ENCODE results near the gene CNDP2. TPM values are rescaled to one million over a fixed set of nuclear protein-coding genes. Genes with fewer than 3 reads are reported as not detected.

Gene CNDP2
- total and polyA plus RNA-seq, 2 experiments from 2014 or later: 95.7 to 135 TPM

DNA sequence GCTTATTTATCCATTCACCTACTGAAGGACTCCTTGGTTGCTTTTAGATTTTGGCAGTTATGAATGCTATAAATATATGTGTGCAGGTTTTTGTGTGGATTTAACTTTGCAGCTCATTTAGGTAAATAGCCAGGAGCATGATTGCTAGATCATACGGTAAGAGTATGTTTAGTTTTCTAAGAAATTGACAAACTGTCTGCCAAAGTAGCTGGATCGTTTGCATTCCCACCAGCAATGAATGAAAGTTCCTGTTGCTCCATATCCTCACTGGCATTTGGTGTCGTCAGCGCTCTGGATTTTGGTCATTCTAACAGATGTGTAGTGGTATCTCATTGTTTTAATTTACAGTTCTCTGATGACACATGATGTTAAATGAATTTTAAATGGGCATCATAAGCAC, 30.4 kb upstream of the CNDP2 start:
- H3K4me2 ChIP-seq: no peak overlapping the region
- TF ChIP-seq, protein P1, sequence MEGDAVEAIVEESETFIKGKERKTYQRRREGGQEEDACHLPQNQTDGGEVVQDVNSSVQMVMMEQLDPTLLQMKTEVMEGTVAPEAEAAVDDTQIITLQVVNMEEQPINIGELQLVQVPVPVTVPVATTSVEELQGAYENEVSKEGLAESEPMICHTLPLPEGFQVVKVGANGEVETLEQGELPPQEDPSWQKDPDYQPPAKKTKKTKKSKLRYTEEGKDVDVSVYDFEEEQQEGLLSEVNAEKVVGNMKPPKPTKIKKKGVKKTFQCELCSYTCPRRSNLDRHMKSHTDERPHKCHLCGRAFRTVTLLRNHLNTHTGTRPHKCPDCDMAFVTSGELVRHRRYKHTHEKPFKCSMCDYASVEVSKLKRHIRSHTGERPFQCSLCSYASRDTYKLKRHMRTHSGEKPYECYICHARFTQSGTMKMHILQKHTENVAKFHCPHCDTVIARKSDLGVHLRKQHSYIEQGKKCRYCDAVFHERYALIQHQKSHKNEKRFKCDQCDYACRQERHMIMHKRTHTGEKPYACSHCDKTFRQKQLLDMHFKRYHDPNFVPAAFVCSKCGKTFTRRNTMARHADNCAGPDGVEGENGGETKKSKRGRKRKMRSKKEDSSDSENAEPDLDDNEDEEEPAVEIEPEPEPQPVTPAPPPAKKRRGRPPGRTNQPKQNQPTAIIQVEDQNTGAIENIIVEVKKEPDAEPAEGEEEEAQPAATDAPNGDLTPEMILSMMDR (IDR thresholded peaks at IDR 0.05; ENCODE audit: poor library complexity): no peak
- TF ChIP-seq EZH2phosphoT487 (IDR thresholded peaks at IDR 0.05; ENCODE audit: low read depth, severe bottlenecking, unreplicated experiment): no peak
- no peak for TF ChIP-seq EZH2 (IDR thresholded peaks at IDR 0.05; ENCODE audit: borderline replicate concordance)
- no peaks in the 10 kb centered on the region for H3K27me3 ChIP-seq
- no peak overlapping the region for H3K4me3 ChIP-seq
- no peaks in the 10 kb centered on the region for H3K9me2 ChIP-seq (replicated peaks; ENCODE audit: insufficient read depth)
- no peaks in the 10 kb centered on the region for H3K79me2 ChIP-seq
- H3K27ac ChIP-seq: no peak overlapping the region
- H3K36me3 ChIP-seq (replicated peaks; ENCODE audit: insufficient read depth, low read depth): peaks cover 2% of the 10 kb centered on the region
- H4K20me1 ChIP-seq (ENCODE audit: insufficient read depth, poor library complexity, severe bottlenecking): no peaks in the 10 kb centered on the region
- no peak overlapping the region for H2AFZ ChIP-seq
- no peaks in the 10 kb centered on the region for H3K4me1 ChIP-seq (ENCODE audit: insufficient read depth)
- DNase-seq (ENCODE audit: low spot score): no peak
- no peaks in the 10 kb centered on the region for H3K9me3 ChIP-seq (ENCODE audit: low read depth)
- 90% methylated on average over 4 of the region's 4 CpGs for WGBS (ENCODE audit: low lambda C conversion rate, missing lambda C conversion rate)

- H2AFZ ChIP-seq: no peak overlapping the region
- H3K27ac ChIP-seq: peak overlapping the region; percentile 40
- H3K79me2 ChIP-seq: no peaks in the 10 kb centered on the region
- no peaks in the 10 kb centered on the region for H3K27me3 ChIP-seq
- H3K4me3 ChIP-seq: no peak overlapping the region
- H4K20me1 ChIP-seq (ENCODE audit: insufficient read depth, poor library complexity, severe bottlenecking): no peaks in the 10 kb centered on the region
- no peak overlapping the region for H3K4me2 ChIP-seq
- peaks cover 2% of the 10 kb centered on the region for H3K36me3 ChIP-seq (replicated peaks; ENCODE audit: insufficient read depth, low read depth)
- no peaks in the 10 kb centered on the region for H3K9me3 ChIP-seq (ENCODE audit: low read depth)
- no peak for TF ChIP-seq EZH2 (IDR thresholded peaks at IDR 0.05; ENCODE audit: borderline replicate concordance)
- no peak for TF ChIP-seq EZH2phosphoT487 (IDR thresholded peaks at IDR 0.05; ENCODE audit: low read depth, severe bottlenecking, unreplicated experiment)
- TF ChIP-seq, protein P1 (IDR thresholded peaks at IDR 0.05; ENCODE audit: poor library complexity): no peak
- H3K4me1 ChIP-seq (ENCODE audit: insufficient read depth): no peaks in the 10 kb centered on the region
- 46% methylated on average over 3 of the region's 3 CpGs for WGBS (ENCODE audit: low lambda C conversion rate, missing lambda C conversion rate)
- DNase-seq (ENCODE audit: low spot score): no peak
- no peaks in the 10 kb centered on the region for H3K9me2 ChIP-seq (replicated peaks; ENCODE audit: insufficient read depth)
Measured at GRCh38 chr18:74468547-74469061, 27.6 kb upstream of the CNDP2 start.

DNA sequence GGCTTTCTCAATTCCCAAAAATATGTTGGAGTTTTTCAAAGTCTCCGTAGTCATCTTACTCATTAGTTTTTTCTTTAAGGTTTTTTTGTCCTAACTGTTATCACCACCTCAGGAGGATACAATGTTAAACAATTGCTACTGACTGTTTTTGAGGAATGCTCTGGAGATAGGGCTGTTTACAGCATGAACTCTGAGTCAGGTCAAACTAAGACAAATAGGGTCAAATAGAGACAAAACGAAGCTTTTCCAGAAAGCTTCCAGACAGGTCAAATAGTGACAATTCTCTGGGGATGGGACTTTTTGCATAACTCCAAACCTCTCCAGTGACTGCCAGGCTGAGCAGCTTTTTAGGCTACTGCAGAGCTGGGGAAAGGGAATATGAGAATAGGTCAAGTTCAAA, 23.9 kb upstream of the CNDP2 start:
- no peaks in the 10 kb centered on the region for H3K4me1 ChIP-seq (ENCODE audit: insufficient read depth)
- TF ChIP-seq EZH2phosphoT487 (IDR thresholded peaks at IDR 0.05; ENCODE audit: low read depth, severe bottlenecking, unreplicated experiment) (no peak), EZH2 (IDR thresholded peaks at IDR 0.05; ENCODE audit: borderline replicate concordance) (no peak)
- TF ChIP-seq, protein P1 (IDR thresholded peaks at IDR 0.05; ENCODE audit: poor library complexity): no peak
- no peaks in the 10 kb centered on the region for H3K79me2 ChIP-seq
- H3K9me2 ChIP-seq (replicated peaks; ENCODE audit: insufficient read depth): no peaks in the 10 kb centered on the region
- no peak overlapping the region for H3K27ac ChIP-seq
- no peaks in the 10 kb centered on the region for H3K9me3 ChIP-seq (ENCODE audit: low read depth)
- H3K27me3 ChIP-seq: no peaks in the 10 kb centered on the region
- DNase-seq (ENCODE audit: low spot score): no peak
- no peak overlapping the region for H3K4me3 ChIP-seq
- H4K20me1 ChIP-seq (ENCODE audit: insufficient read depth, poor library complexity, severe bottlenecking): no peaks in the 10 kb centered on the region
- 53% methylated on average over 2 of the region's 2 CpGs for WGBS (ENCODE audit: low lambda C conversion rate, missing lambda C conversion rate)
- H2AFZ ChIP-seq: no peak overlapping the region
- H3K4me2 ChIP-seq: no peak overlapping the region
- H3K36me3 ChIP-seq (replicated peaks; ENCODE audit: insufficient read depth, low read depth): peaks cover 2% of the 10 kb centered on the region

Data from hepatocyte (in vitro differentiated cells).